ENCODE data around the gene TM9SF1. TPM values are rescaled to one million over a fixed set of nuclear protein-coding genes. Genes with fewer than 3 reads are reported as not detected.
"Not testable (repeated sequence)": the region's sequence is repeated elsewhere in the genome, so short reads cannot be mapped to it uniquely, and the experiment has no call there.

The TM9SF1 gene
- total RNA-seq, 1 donor from 2014 or later = 30.8 TPM

- Mint-ChIP-seq H3K4me1 (ENCODE audit: low read depth) (peaks cover 48% of the 10 kb centered on the region), H3K27ac (peak overlapping the region; percentile 91), H3K9me3 (no peaks in the 10 kb centered on the region), H3K4me3 (ENCODE audit: low read depth) (peak overlapping the region; percentile 97), H3K36me3 (ENCODE audit: low read depth) (peaks cover 62% of the 10 kb centered on the region), H3K27me3 (ENCODE audit: low read depth) (no peaks in the 10 kb centered on the region)
- intact Hi-C loops (cut with micrococcal nuclease) = loop anchor here (2.0 kb wide), 1 partner anchor 679 kb away; no protein-coding TSS in a partner anchor
- DNase-seq (ENCODE audit: low spot score) = no peak
These were observed 38.3 kb upstream of the TM9SF1 start for GRCh38 chr14:24233538-24233866.

- intact Hi-C loops (cut with micrococcal nuclease) = loop anchor here (1.0 to 2.0 kb wide), 7 partner anchors 9 to 678 kb away; partner anchors contain the start of genes DCAF11, MDP1, NRL and PSME2
- H3K36me3 Mint-ChIP-seq (ENCODE audit: low read depth) = peaks cover 56% of the 10 kb centered on the region
- H3K9me3 Mint-ChIP-seq = no peaks in the 10 kb centered on the region
- peak; percentile 22 for DNase-seq (ENCODE audit: low spot score)
- H3K4me1 Mint-ChIP-seq (ENCODE audit: low read depth) = peaks cover 45% of the 10 kb centered on the region
- peak within 1 kb of the TSS; percentile 97 for H3K4me3 Mint-ChIP-seq (ENCODE audit: low read depth)
- peak within 1 kb of the TSS; percentile 91 for H3K27ac Mint-ChIP-seq
- no peaks in the 10 kb centered on the region for H3K27me3 Mint-ChIP-seq (ENCODE audit: low read depth)
These were observed 37.6 kb upstream of the TM9SF1 start, which contains the start of gene GMPR2 for GRCh38 chr14:24232645-24233537. Gene GMPR2 (plus strand): TSS chr14:24232929. CDS start chr14:24233254, 325 bp downstream.

DNA sequence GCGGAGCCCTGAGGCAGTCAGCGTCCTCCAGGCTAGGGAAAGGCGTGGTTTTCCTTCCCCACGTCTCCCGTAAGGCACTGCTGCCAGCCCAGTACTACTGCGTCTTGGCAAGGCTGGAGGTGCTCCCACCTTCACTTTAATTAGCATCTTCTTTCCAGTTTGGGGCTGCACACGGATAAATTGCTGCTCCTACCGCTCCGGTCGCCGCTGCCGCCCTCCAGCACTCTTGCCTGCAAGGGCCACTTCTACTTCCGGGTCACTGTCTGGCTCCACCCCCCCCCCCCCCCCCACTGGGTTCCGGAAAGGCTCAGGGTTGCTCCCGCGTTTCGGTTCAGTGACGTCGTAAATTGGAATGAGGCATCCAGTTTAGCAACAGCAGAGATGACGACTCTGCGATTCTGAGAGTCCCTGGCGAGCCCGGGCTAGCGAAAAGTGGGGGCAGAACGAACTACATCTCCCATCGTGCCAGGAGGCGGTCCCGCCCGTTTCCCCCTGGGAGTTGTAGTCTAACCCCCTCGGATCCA, 36.9 kb upstream of the TM9SF1 start, which contains the start of gene NEDD8:
Gene NEDD8 (minus strand): TSS at position 247 of the 524 bp plus-strand sequence. CDS start 100 bp downstream, at position 147.
- peaks cover 53% of the 10 kb centered on the region for H3K36me3 Mint-ChIP-seq (ENCODE audit: low read depth)
- peaks cover 44% of the 10 kb centered on the region for H3K4me1 Mint-ChIP-seq (ENCODE audit: low read depth)
- no peaks in the 10 kb centered on the region for H3K9me3 Mint-ChIP-seq
- H3K4me3 Mint-ChIP-seq (ENCODE audit: low read depth) = peak within 1 kb of the TSS; percentile 97
- intact Hi-C loops (cut with micrococcal nuclease) = loop anchor here (1.0 to 2.0 kb wide), 7 partner anchors 10 to 677 kb away; partner anchors contain the start of genes DCAF11, MDP1, NRL and PSME2
- DNase-seq (ENCODE audit: low spot score) = peak; percentile 89
- peak within 1 kb of the TSS; percentile 91 for H3K27ac Mint-ChIP-seq
- no peaks in the 10 kb centered on the region for H3K27me3 Mint-ChIP-seq (ENCODE audit: low read depth)

- H3K27ac Mint-ChIP-seq = peak overlapping the region; percentile 91
- no peaks in the 10 kb centered on the region for H3K9me3 Mint-ChIP-seq
- H3K27me3 Mint-ChIP-seq (ENCODE audit: low read depth) = no peaks in the 10 kb centered on the region
- intact Hi-C loops (cut with micrococcal nuclease) = loop anchor here (1.0 to 2.0 kb wide), 7 partner anchors 11 to 677 kb away; partner anchors contain the start of genes DCAF11, MDP1, NRL and PSME2
- peak overlapping the region; percentile 97 for H3K4me3 Mint-ChIP-seq (ENCODE audit: low read depth)
- H3K36me3 Mint-ChIP-seq (ENCODE audit: low read depth) = peaks cover 52% of the 10 kb centered on the region
- peaks cover 45% of the 10 kb centered on the region for H3K4me1 Mint-ChIP-seq (ENCODE audit: low read depth)
- DNase-seq (ENCODE audit: low spot score) = no peak
These were observed 36.3 kb upstream of the TM9SF1 start for GRCh38 chr14:24231263-24232120.

GRCh38 chr14:24228902-24229301, 33.7 kb upstream of the TM9SF1 start:
- H3K36me3 Mint-ChIP-seq (ENCODE audit: low read depth) = peaks cover 42% of the 10 kb centered on the region
- H3K4me1 Mint-ChIP-seq (ENCODE audit: low read depth) = peaks cover 31% of the 10 kb centered on the region
- H3K9me3 Mint-ChIP-seq = no peaks in the 10 kb centered on the region
- DNase-seq (ENCODE audit: low spot score) = no peak
- H3K27me3 Mint-ChIP-seq (ENCODE audit: low read depth) = no peaks in the 10 kb centered on the region
- no peak overlapping the region for H3K27ac Mint-ChIP-seq
- intact Hi-C loops (cut with micrococcal nuclease) = no loop called here
- no peak overlapping the region for H3K4me3 Mint-ChIP-seq (ENCODE audit: low read depth)

GRCh38 chr14:24226473-24226872, 31.2 kb upstream of the TM9SF1 start:
- no peak overlapping the region for H3K27ac Mint-ChIP-seq
- intact Hi-C loops (cut with micrococcal nuclease) = no loop called here
- no peak for DNase-seq (ENCODE audit: low spot score)
- H3K9me3 Mint-ChIP-seq = no peaks in the 10 kb centered on the region
- peaks cover 24% of the 10 kb centered on the region for H3K4me1 Mint-ChIP-seq (ENCODE audit: low read depth)
- H3K27me3 Mint-ChIP-seq (ENCODE audit: low read depth) = no peaks in the 10 kb centered on the region
- H3K4me3 Mint-ChIP-seq (ENCODE audit: low read depth) = no peak overlapping the region
- H3K36me3 Mint-ChIP-seq (ENCODE audit: low read depth) = peaks cover 34% of the 10 kb centered on the region

- intact Hi-C loops (cut with micrococcal nuclease) = no loop called here
- H3K4me3 Mint-ChIP-seq (ENCODE audit: low read depth) = no peak overlapping the region
These were observed 29.4 kb upstream of the TM9SF1 start for GRCh38 chr14:24224618-24225071.

GRCh38 chr14:24222987-24223386, 27.7 kb upstream of the TM9SF1 start:
- peaks cover 18% of the 10 kb centered on the region for H3K4me1 Mint-ChIP-seq (ENCODE audit: low read depth)
- DNase-seq (ENCODE audit: low spot score); intact Hi-C loops (cut with micrococcal nuclease); H3K9me3 Mint-ChIP-seq; H3K4me3 Mint-ChIP-seq (ENCODE audit: low read depth); H3K27me3 Mint-ChIP-seq (ENCODE audit: low read depth); H3K27ac Mint-ChIP-seq: not testable (repeated sequence)
- H3K36me3 Mint-ChIP-seq (ENCODE audit: low read depth) = peaks cover 30% of the 10 kb centered on the region

More at GRCh38 chr14:24224618-24225071, 29.4 kb upstream of the TM9SF1 start:
- no peak overlapping the region for H3K27ac Mint-ChIP-seq
- peaks cover 33% of the 10 kb centered on the region for H3K36me3 Mint-ChIP-seq (ENCODE audit: low read depth)
- no peaks in the 10 kb centered on the region for H3K9me3 Mint-ChIP-seq
- no peak for DNase-seq (ENCODE audit: low spot score)
- no peaks in the 10 kb centered on the region for H3K27me3 Mint-ChIP-seq (ENCODE audit: low read depth)
- peaks cover 19% of the 10 kb centered on the region for H3K4me1 Mint-ChIP-seq (ENCODE audit: low read depth)

DNA sequence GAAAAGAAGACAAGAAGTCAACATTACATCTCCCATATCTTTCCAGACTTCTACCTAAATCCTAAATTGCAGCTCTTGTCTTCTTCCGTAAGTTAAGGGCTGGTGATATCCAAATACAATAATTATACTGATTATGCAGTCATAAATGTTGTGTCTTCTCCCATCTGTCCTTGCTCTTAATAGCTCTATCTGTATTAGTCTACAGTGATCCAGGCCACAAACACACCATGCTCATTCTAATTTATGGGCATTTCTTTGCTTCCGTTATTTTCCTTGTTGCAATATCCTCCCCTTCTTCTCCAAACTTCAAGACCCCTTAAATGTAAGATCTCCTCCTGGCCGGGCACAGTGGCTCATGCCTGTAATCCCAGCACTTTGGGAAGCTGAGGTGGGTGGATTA, 24.3 kb upstream of the TM9SF1 start:
- no peak for DNase-seq (ENCODE audit: low spot score)
- H3K27ac Mint-ChIP-seq = no peak overlapping the region
- H3K36me3 Mint-ChIP-seq (ENCODE audit: low read depth) = peaks cover 15% of the 10 kb centered on the region
- no peaks in the 10 kb centered on the region for H3K27me3 Mint-ChIP-seq (ENCODE audit: low read depth)
- peaks cover 13% of the 10 kb centered on the region for H3K4me1 Mint-ChIP-seq (ENCODE audit: low read depth)
- intact Hi-C loops (cut with micrococcal nuclease) = no loop called here
- no peak overlapping the region for H3K4me3 Mint-ChIP-seq (ENCODE audit: low read depth)
- H3K9me3 Mint-ChIP-seq = no peaks in the 10 kb centered on the region

GRCh38 chr14:24219080-24219479, 23.8 kb upstream of the TM9SF1 start:
- H3K9me3 Mint-ChIP-seq = no peaks in the 10 kb centered on the region
- H3K4me1 Mint-ChIP-seq (ENCODE audit: low read depth) = peaks cover 16% of the 10 kb centered on the region
- no peak for DNase-seq (ENCODE audit: low spot score)
- H3K27ac Mint-ChIP-seq = no peak overlapping the region
- H3K4me3 Mint-ChIP-seq (ENCODE audit: low read depth) = no peak overlapping the region
- no peaks in the 10 kb centered on the region for H3K27me3 Mint-ChIP-seq (ENCODE audit: low read depth)
- intact Hi-C loops (cut with micrococcal nuclease) = no loop called here
- H3K36me3 Mint-ChIP-seq (ENCODE audit: low read depth) = peaks cover 18% of the 10 kb centered on the region

- not testable (repeated sequence) for H3K27ac Mint-ChIP-seq; H3K4me3 Mint-ChIP-seq (ENCODE audit: low read depth); H3K27me3 Mint-ChIP-seq (ENCODE audit: low read depth); DNase-seq (ENCODE audit: low spot score); H3K9me3 Mint-ChIP-seq
- intact Hi-C loops (cut with micrococcal nuclease) = loop anchor here (1.0 kb wide), 2 partner anchors 15 to 82 kb away; partner anchors contain the start of genes DHRS1, GMPR2, NEDD8 and NOP9
- H3K36me3 Mint-ChIP-seq (ENCODE audit: low read depth) = peaks cover 32% of the 10 kb centered on the region
- H3K4me1 Mint-ChIP-seq (ENCODE audit: low read depth) = peaks cover 18% of the 10 kb centered on the region
These were observed 21.6 kb upstream of the TM9SF1 start for GRCh38 chr14:24216876-24217275.

GRCh38 chr14:24216345-24216699, 21.1 kb upstream of the TM9SF1 start:
- H3K27ac Mint-ChIP-seq = peak overlapping the region; percentile 98
- H3K27me3 Mint-ChIP-seq (ENCODE audit: low read depth) = no peaks in the 10 kb centered on the region
- H3K4me3 Mint-ChIP-seq (ENCODE audit: low read depth) = peak overlapping the region; percentile 92
- intact Hi-C loops (cut with micrococcal nuclease) = loop anchor here (1.0 kb wide), 2 partner anchors 16 to 83 kb away; partner anchors contain the start of genes DHRS1, GMPR2, NEDD8 and NOP9
- H3K9me3 Mint-ChIP-seq = no peaks in the 10 kb centered on the region
- H3K4me1 Mint-ChIP-seq (ENCODE audit: low read depth) = peaks cover 22% of the 10 kb centered on the region
- DNase-seq (ENCODE audit: low spot score) = no peak
- peaks cover 37% of the 10 kb centered on the region for H3K36me3 Mint-ChIP-seq (ENCODE audit: low read depth)

All from activated T-helper 2 cell treated with anti-CD3 and anti-CD28 coated beads, Interferon-gamma antibody, Interleukin-2, Interleukin-4, amounts not matched to agents 10 μg/mL and 5 μg/mL and 100 μg/mL, durations not matched to agents 14 hours and 24 hours and 36 hours (primary cell).